H9 (cell line): Measurements from ENCODE around the gene ZNF385D. TPM values are rescaled to one million over a fixed set of nuclear protein-coding genes. Genes with fewer than 3 reads are reported as not detected.

Experiments used
- DNase-seq: peaks from one replicate; pipeline ENCODE4 v3.0.0-alpha.2; 2017
- H2AFZ ChIP-seq: one replicate; pipeline ENCODE4 v1.6.1; 2013; ENCODE audit warnings: mild to moderate bottlenecking, low read length, control low read depth, moderate library complexity
- H2AK5ac ChIP-seq: 2 replicates; pipeline ENCODE4 v1.6.1; 2013; ENCODE audit warnings: low read length, control low read depth, mixed read lengths; ENCODE audit not compliant: insufficient read length
- H2BK120ac ChIP-seq: one replicate; pipeline ENCODE4 v1.6.1; 2013; ENCODE audit warnings: low read depth, mild to moderate bottlenecking, low read length, control low read depth, inconsistent platforms; ENCODE audit not compliant: poor library complexity, severe bottlenecking
- H2BK12ac ChIP-seq: 2 replicates; pipeline ENCODE4 v1.6.1; 2013; ENCODE audit warnings: low read length, control low read depth, mixed read lengths, low read depth; ENCODE audit not compliant: insufficient read length
- H2BK15ac ChIP-seq: 2 replicates; pipeline ENCODE4 v1.6.1; 2013; ENCODE audit warnings: low read depth, low read length, control low read depth
- H2BK20ac ChIP-seq: one replicate; pipeline ENCODE4 v1.6.1; 2013; ENCODE audit warnings: low read depth, mild to moderate bottlenecking, low read length, control low read depth, inconsistent platforms; ENCODE audit not compliant: poor library complexity, severe bottlenecking
- H2BK5ac ChIP-seq: 2 replicates; pipeline ENCODE4 v1.6.1; 2013; ENCODE audit warnings: low read length, control low read depth, mixed read lengths; ENCODE audit not compliant: insufficient read length
- H3K14ac ChIP-seq: 2 replicates; pipeline ENCODE4 v1.6.1; 2013; ENCODE audit warnings: low read length, control low read depth; ENCODE audit not compliant: insufficient read depth
- H3K18ac ChIP-seq: 2 replicates; pipeline ENCODE4 v1.6.1; 2013; ENCODE audit warnings: low read depth, mild to moderate bottlenecking, mixed read lengths, low read length, control low read depth; ENCODE audit not compliant: insufficient read length
- H3K23ac ChIP-seq: 2 replicates; pipeline ENCODE4 v1.6.1; 2013; ENCODE audit warnings: low read length, control low read depth, mixed read lengths, low read depth; ENCODE audit not compliant: insufficient read length
- H3K23me2 ChIP-seq: 2 replicates; pipeline ENCODE4 v1.6.1; 2013; ENCODE audit warnings: low read depth, mild to moderate bottlenecking, mixed read lengths, low read length, control low read depth; ENCODE audit not compliant: insufficient read length, poor library complexity, severe bottlenecking
- H3K27ac ChIP-seq: 2 replicates; pipeline ENCODE4 v1.5.1; 2013; ENCODE audit warnings: low read length, control low read depth, mixed read lengths, low read depth; ENCODE audit not compliant: insufficient read length
- H3K27me3 ChIP-seq: 2 replicates; pipeline ENCODE4 v1.6.1; 2013; ENCODE audit warnings: low read length, control low read depth, inconsistent platforms; ENCODE audit not compliant: insufficient read depth
- H3K4ac ChIP-seq: 2 replicates; pipeline ENCODE4 v1.6.1; 2013; ENCODE audit warnings: low read depth, mild to moderate bottlenecking, control low read depth, inconsistent platforms, low read length, moderate library complexity
- H3K4me1 ChIP-seq: 2 replicates; pipeline ENCODE4 v1.6.1; 2013; ENCODE audit warnings: low read length, control low read depth, inconsistent platforms; ENCODE audit not compliant: insufficient read depth
- H3K4me2 ChIP-seq: 2 replicates; pipeline ENCODE4 v1.6.1; 2013; ENCODE audit warnings: low read length, control low read depth, mixed read lengths; ENCODE audit not compliant: insufficient read length, insufficient read depth
- H3K56ac ChIP-seq: 2 replicates; pipeline ENCODE4 v1.6.1; 2013; ENCODE audit warnings: low read depth, mild to moderate bottlenecking, mixed read lengths, low read length, control low read depth; ENCODE audit not compliant: insufficient read length
- H3K79me1 ChIP-seq: 2 replicates; pipeline ENCODE4 v1.6.1; 2013; ENCODE audit warnings: low read depth, mild to moderate bottlenecking, moderate library complexity, low read length, control low read depth, inconsistent platforms; ENCODE audit not compliant: insufficient read depth, poor library complexity, severe bottlenecking
- H3K79me2 ChIP-seq: 2 replicates; pipeline ENCODE4 v1.6.1; 2013; ENCODE audit warnings: low read length, control low read depth, inconsistent platforms; ENCODE audit not compliant: insufficient read depth
- H3K9ac ChIP-seq: 2 replicates; pipeline ENCODE4 v1.6.1; 2013; ENCODE audit warnings: low read length, control low read depth, mixed read lengths; ENCODE audit not compliant: insufficient read length; ENCODE audit errors: extremely low read depth
- H3K9me3 ChIP-seq: one replicate; pipeline ENCODE4 v1.6.1; 2013; ENCODE audit warnings: low read depth, low read length, inconsistent platforms; ENCODE audit not compliant: control insufficient read depth
- H3T11ph ChIP-seq: one replicate; pipeline ENCODE4 v1.6.1; 2013; ENCODE audit warnings: mild to moderate bottlenecking, low read length, control low read depth, inconsistent platforms
- H4K20me1 ChIP-seq: one replicate; pipeline ENCODE4 v1.6.1; 2013; ENCODE audit not compliant: control insufficient read depth, insufficient read length, insufficient read depth
- H4K5ac ChIP-seq: 2 replicates; pipeline ENCODE4 v1.6.1; 2013; ENCODE audit warnings: low read depth, mild to moderate bottlenecking, mixed read lengths, low read length, control low read depth; ENCODE audit not compliant: insufficient read length
- H4K8ac ChIP-seq: replicated peaks from 2 replicates; pipeline ENCODE4 v1.6.1; 2013; ENCODE audit warnings: low read length, control low read depth, mixed read lengths, low read depth; ENCODE audit not compliant: insufficient read length
- H4K91ac ChIP-seq: 2 replicates; pipeline ENCODE4 v1.6.1; 2013; ENCODE audit warnings: low read depth, mild to moderate bottlenecking, moderate library complexity, mixed read lengths, low read length, control low read depth; ENCODE audit not compliant: insufficient read length
- H3K27ac Mint-ChIP-seq, 3 experiments: 2 replicates in 2 of 3; 3 replicates in 1 of 3; pipeline ENCODE4 v1.8.0; 2020 to 2021; ENCODE audit warnings: mixed read lengths in 3 of 3, mild to moderate bottlenecking in 1 of 3, moderate library complexity in 1 of 3
- H3K27me3 Mint-ChIP-seq: 2 replicates; pipeline ENCODE4 v1.8.0; 2021; ENCODE audit warnings: low read depth, mild to moderate bottlenecking, moderate library complexity, mixed read lengths
- H3K36me3 Mint-ChIP-seq, 3 experiments: 2 replicates in 2 of 3; 3 replicates in 1 of 3; pipeline ENCODE4 v1.8.0; 2020 to 2021; ENCODE audit warnings: low read depth in 3 of 3, mixed read lengths in 3 of 3; ENCODE audit not compliant: insufficient read depth in 1 of 3
- H3K4me1 Mint-ChIP-seq, 2 experiments: 2 replicates each; pipeline ENCODE4 v1.8.0; 2020; ENCODE audit warnings: mixed read lengths in 2 of 2
- H3K4me3 Mint-ChIP-seq, 2 experiments: 2 replicates in 1 of 2; 3 replicates in 1 of 2; pipeline ENCODE4 v1.8.0; 2020 to 2021; ENCODE audit warnings: mild to moderate bottlenecking in 2 of 2, mixed read lengths in 2 of 2, moderate library complexity in 1 of 2
- H3K9me3 Mint-ChIP-seq, 2 experiments: 2 replicates in 1 of 2; 3 replicates in 1 of 2; pipeline ENCODE4 v1.8.0; 2020; ENCODE audit warnings: mild to moderate bottlenecking in 2 of 2, mixed read lengths in 2 of 2, moderate library complexity in 1 of 2
- WGBS: extraction: QIAGEN DNeasy Blood & Tissue Kit; methylation state at CpG from one replicate; pipeline ENCODE4 v1.1.7; 2013; ENCODE audit warnings: missing lambda C conversion rate, low lambda C conversion rate, mixed read lengths; ENCODE audit not compliant: insufficient read length; ENCODE audit errors: extremely low coverage; 5-methylcytosine and 5-hydroxymethylcytosine counted together
- total RNA-seq: library from RNA; stranded (reverse); gene quantifications from 2 replicates; pipeline ENCODE4 v1.2.1, GENCODE V29; 2021
- TF ChIP-seq, protein P1 (sequence below): fragments of 200-600 bp; sonication (generic); conservative IDR thresholded peaks from 3 replicates; pipeline ENCODE4 v1.8.0; 2021; ENCODE audit warnings: antibody characterized with exemption, mild to moderate bottlenecking

ZNF385D gene
- total RNA-seq, 1 experiment from 2014 or later = 1.5 TPM

DNA sequence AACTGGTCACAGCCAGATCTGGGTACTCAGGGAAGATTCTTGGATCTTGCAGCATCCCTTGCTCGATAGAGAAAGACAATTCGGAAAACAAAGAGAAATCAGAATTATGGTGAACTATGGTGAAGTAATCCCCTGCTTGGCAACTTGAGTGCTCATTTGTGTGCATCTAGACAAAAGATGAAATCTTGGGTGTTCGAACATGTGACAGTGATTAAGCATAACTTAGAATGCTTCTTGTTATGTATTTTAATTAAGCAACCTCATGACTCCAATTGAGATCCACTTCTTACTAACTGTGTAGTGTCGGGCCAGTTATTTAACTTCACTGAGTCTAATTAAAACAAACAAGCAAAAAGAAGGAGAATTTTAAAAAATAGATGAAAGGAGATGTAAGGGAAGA is 56.5 kb downstream of the ZNF385D start:
- Histone ChIP-seq H3K27ac (no peak overlapping the region), H2AK5ac (no peak overlapping the region), H4K20me1 (no peaks in the 10 kb centered on the region), H2BK15ac (no peak overlapping the region), H3K18ac (no peak overlapping the region), H3K23me2 (no peaks in the 10 kb centered on the region), H3K4me2 (no peak overlapping the region), H3T11ph (no peak overlapping the region), H4K8ac (no peak overlapping the region), H3K56ac (no peak overlapping the region), H3K14ac (no peak overlapping the region), H3K4ac (no peak overlapping the region), H2BK20ac (no peak overlapping the region), H2AFZ (no peak overlapping the region), H3K79me1 (no peaks in the 10 kb centered on the region), H2BK5ac (no peak overlapping the region), H3K27me3 (no peaks in the 10 kb centered on the region), H3K4me1 (no peaks in the 10 kb centered on the region), H2BK12ac (no peak overlapping the region), H3K9ac (no peak overlapping the region), H3K23ac (no peak overlapping the region), H3K9me3 (no peaks in the 10 kb centered on the region), H2BK120ac (no peak overlapping the region), H4K91ac (no peak overlapping the region), H3K79me2 (no peaks in the 10 kb centered on the region), H4K5ac (no peak overlapping the region)
- H3K9me3 Mint-ChIP-seq = no peaks in the 10 kb centered on the region
- H3K27ac Mint-ChIP-seq = no peak overlapping the region; a peak in 1 of 7 replicates
- no peaks in the 10 kb centered on the region for H3K27me3 Mint-ChIP-seq
- TF ChIP-seq, protein P1, sequence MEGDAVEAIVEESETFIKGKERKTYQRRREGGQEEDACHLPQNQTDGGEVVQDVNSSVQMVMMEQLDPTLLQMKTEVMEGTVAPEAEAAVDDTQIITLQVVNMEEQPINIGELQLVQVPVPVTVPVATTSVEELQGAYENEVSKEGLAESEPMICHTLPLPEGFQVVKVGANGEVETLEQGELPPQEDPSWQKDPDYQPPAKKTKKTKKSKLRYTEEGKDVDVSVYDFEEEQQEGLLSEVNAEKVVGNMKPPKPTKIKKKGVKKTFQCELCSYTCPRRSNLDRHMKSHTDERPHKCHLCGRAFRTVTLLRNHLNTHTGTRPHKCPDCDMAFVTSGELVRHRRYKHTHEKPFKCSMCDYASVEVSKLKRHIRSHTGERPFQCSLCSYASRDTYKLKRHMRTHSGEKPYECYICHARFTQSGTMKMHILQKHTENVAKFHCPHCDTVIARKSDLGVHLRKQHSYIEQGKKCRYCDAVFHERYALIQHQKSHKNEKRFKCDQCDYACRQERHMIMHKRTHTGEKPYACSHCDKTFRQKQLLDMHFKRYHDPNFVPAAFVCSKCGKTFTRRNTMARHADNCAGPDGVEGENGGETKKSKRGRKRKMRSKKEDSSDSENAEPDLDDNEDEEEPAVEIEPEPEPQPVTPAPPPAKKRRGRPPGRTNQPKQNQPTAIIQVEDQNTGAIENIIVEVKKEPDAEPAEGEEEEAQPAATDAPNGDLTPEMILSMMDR = no peak
- WGBS = no CpG with 5 or more reads among the region's 4 CpGs
- H3K36me3 Mint-ChIP-seq = no peaks in the 10 kb centered on the region
- DNase-seq = no peak
- H3K4me3 Mint-ChIP-seq = no peak overlapping the region
- H3K4me1 Mint-ChIP-seq = no peaks in the 10 kb centered on the region
